BLaER1 treated with 17β-estradiol and CSF1 and Interleukin-3, amounts not matched to agents 10 nM and 100 nM (cell line): ENCODE results near the gene NUP214.

ENCODE experiments used
- H3K27ac ChIP-seq, 11 experiments: shearing (Covaris generic); formaldehyde crosslinking; 2 replicates each; pipeline ENCODE4 v1.8.1; 2022
- H3K27me3 ChIP-seq, 11 experiments: shearing (Covaris generic); formaldehyde crosslinking; 2 replicates each; pipeline ENCODE4 v1.8.1; 2022
- H3K36me3 ChIP-seq, 11 experiments: shearing (Covaris generic); formaldehyde crosslinking; 2 replicates each; pipeline ENCODE4 v1.8.1; 2022
- H3K4me1 ChIP-seq, 10 experiments: shearing (Covaris generic); formaldehyde crosslinking; 2 replicates each; pipeline ENCODE4 v1.8.1; 2022
- H3K4me2 ChIP-seq, 11 experiments: shearing (Covaris generic); formaldehyde crosslinking; 2 replicates each; pipeline ENCODE4 v1.8.1; 2022
- H3K4me3 ChIP-seq, 10 experiments: shearing (Covaris generic); formaldehyde crosslinking; 2 replicates each; pipeline ENCODE4 v1.8.1; 2022
- H3K9ac ChIP-seq, 11 experiments: shearing (Covaris generic); formaldehyde crosslinking; 2 replicates each; pipeline ENCODE4 v1.8.1; 2022
- H3K9me3 ChIP-seq, 11 experiments: shearing (Covaris generic); formaldehyde crosslinking; replicated peaks in 1 of 11; 2 replicates each; pipeline ENCODE4 v1.8.1; 2022
- H4K20me1 ChIP-seq, 11 experiments: shearing (Covaris generic); formaldehyde crosslinking; 2 replicates each; pipeline ENCODE4 v1.8.1; 2022
- Cebpa-rat ChIP-seq, 11 experiments: shearing (Covaris generic); IDR thresholded peaks; 2 replicates each; pipeline ENCODE4 v1.8.1; 2022

The NUP214 gene

GRCh38 chr9:131275332-131276093 lies 150.1 kb downstream of the NUP214 start:
- H3K27ac ChIP-seq = peak overlapping the region; percentile 73 to 86 (median 78)
- peak overlapping the region; percentile 89 to 100 (median 98) for H3K4me2 ChIP-seq
- TF ChIP-seq Cebpa-rat (IDR thresholded peaks at IDR 0.05) = no peak
- peaks cover 62 to 87% (median 79%) of the 10 kb centered on the region in 10 experiments for H3K4me1 ChIP-seq
- no peaks in the 10 kb centered on the region for H3K9me3 ChIP-seq
- H3K36me3 ChIP-seq = peaks cover 0 to 37% (median 0%) of the 10 kb centered on the region in 11 experiments; a peak in 6 of 22 replicates
- peak overlapping the region; percentile 75 to 90 (median 82) for H3K9ac ChIP-seq
- peaks cover 2 to 78% (median 67%) of the 10 kb centered on the region in 11 experiments; a peak in 21 of 22 replicates for H3K27me3 ChIP-seq
- peaks cover 0 to 14% (median 0%) of the 10 kb centered on the region in 11 experiments; a peak in 5 of 22 replicates for H4K20me1 ChIP-seq
- H3K4me3 ChIP-seq = peak overlapping the region; percentile 65 to 86 (median 76)

DNA sequence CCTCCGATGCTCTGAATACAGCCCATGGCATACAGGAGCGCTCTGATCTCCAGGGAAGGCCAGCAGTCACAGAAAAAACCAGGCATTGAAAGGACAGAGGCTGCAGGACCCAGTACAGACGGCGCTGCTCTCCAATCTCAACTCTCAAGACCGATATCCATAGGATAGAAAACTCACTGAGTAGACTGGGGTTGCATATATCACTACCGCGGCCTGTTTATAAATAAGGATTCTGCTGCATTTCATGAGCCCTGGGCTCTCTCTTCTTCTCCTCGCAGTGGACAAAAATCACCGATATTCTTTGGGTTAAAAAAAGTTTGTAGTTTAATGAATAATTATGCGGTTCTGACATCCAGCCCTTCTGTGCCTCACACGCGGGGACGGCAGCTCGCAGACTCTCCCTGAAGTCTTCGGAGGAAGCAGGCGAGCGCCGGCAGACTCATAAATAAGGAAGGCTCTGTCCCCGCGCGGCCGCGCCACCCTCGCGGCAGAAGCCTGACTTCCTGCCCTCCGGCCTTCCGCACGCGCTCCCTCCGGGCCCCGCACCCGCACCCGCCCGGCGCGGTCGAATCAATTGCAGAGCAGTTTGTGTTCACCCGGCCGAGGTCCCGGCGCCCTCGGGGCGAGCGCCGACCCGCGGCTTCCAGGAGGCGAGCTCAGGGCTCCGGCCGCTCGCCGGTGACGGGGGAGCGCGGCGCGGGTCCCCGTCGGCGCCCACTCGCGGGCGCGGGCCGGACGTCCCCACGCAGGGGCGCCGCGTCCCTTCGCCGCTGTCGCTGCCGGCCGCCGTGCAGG lies 150.9 kb downstream of the NUP214 start, which contains the start of gene FAM78A:
TSS of gene FAM78A (minus strand) at position 417 of the 795 bp plus-strand sequence. CDS start at position 86, 331 bp downstream.
- TF ChIP-seq Cebpa-rat (IDR thresholded peaks at IDR 0.05) = no peak
- peak within 1 kb of the TSS; percentile 73 to 86 (median 78) for H3K27ac ChIP-seq
- peak within 1 kb of the TSS; percentile 89 to 100 (median 98) for H3K4me2 ChIP-seq
- H3K4me1 ChIP-seq = peaks cover 56 to 79% (median 72%) of the 10 kb centered on the region in 10 experiments
- H4K20me1 ChIP-seq = peaks cover 0 to 14% (median 0%) of the 10 kb centered on the region in 11 experiments; a peak in 5 of 22 replicates
- H3K36me3 ChIP-seq = peaks cover 0 to 37% (median 0%) of the 10 kb centered on the region in 11 experiments; a peak in 6 of 22 replicates
- peaks cover 10 to 85% (median 75%) of the 10 kb centered on the region in 11 experiments for H3K27me3 ChIP-seq
- H3K4me3 ChIP-seq = peak within 1 kb of the TSS; percentile 65 to 86 (median 76)
- H3K9me3 ChIP-seq = no peaks in the 10 kb centered on the region
- peak within 1 kb of the TSS; percentile 75 to 90 (median 82) for H3K9ac ChIP-seq

DNA sequence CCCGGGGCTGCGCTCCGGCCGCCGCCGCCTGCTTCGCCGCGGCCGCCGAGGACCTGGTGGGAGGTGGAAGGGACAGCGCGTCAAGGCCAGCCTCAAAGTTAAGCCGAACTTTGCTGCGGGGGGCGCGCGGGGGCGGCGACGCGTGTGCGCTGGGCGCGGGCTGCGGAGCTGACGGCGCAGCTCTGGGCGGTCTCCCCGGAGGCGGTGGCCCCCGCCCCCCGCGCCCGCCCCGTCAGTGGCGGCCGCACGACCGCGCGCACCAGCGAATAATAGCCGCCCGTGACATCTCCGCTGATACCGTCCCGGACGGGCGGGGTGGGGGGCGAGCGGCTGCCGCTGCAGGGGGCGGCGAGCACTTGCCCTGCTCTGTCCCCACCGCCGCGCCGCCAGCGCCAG lies 151.5 kb downstream of the NUP214 start:
- peak overlapping the region; percentile 65 to 86 (median 76) for H3K4me3 ChIP-seq
- peak overlapping the region; percentile 73 to 86 (median 78) for H3K27ac ChIP-seq
- H3K27me3 ChIP-seq = peaks cover 16 to 90% (median 80%) of the 10 kb centered on the region in 11 experiments
- H3K4me1 ChIP-seq = peaks cover 50 to 73% (median 66%) of the 10 kb centered on the region in 10 experiments
- peak overlapping the region; percentile 75 to 90 (median 82) for H3K9ac ChIP-seq
- peaks cover 0 to 14% (median 0%) of the 10 kb centered on the region in 11 experiments; a peak in 5 of 22 replicates for H4K20me1 ChIP-seq
- H3K4me2 ChIP-seq = peak overlapping the region; percentile 89 to 100 (median 98)
- H3K9me3 ChIP-seq = no peaks in the 10 kb centered on the region
- peaks cover 0 to 37% (median 0%) of the 10 kb centered on the region in 11 experiments; a peak in 6 of 22 replicates for H3K36me3 ChIP-seq
- TF ChIP-seq Cebpa-rat (IDR thresholded peaks at IDR 0.05) = no peak

DNA sequence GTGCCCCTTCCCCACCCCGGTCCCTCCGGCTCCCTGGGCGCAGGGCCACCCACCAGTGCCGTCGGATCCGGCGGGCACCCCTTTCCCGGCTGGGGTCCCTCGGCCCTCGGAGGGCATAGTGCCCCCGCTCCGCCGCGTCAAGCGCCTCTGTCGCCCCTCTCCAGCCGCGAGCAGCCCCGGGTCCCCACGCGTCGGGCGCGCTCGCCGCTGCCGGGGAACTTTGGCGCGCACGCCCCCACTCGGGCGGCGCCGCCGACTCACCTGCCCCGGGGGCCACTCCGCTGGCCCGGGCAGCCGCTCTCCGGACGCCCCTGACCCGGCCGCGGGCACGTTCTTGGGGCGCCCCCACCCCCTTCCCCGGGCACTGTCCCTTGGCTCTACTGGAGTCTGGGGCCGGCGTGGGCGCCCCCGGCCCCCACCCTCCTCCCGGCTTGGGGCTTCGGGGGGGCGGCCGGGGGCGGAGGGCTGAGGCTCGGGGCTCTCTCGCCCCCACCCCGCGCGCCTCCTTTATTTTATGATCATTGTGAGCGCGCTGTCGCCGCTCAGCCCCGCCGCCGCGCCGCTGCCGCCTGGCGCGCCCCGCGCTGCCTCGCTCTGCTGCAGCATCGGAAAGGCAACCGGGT lies 152.0 kb downstream of the NUP214 start:
- Histone ChIP-seq H3K4me1 (peaks cover 46 to 69% (median 62%) of the 10 kb centered on the region in 10 experiments), H3K36me3 (peaks cover 0 to 33% (median 0%) of the 10 kb centered on the region in 11 experiments; a peak in 6 of 22 replicates), H3K9me3 (no peaks in the 10 kb centered on the region), H3K4me2 (peak overlapping the region; percentile 89 to 100 (median 98)), H3K27ac (peak overlapping the region; percentile 42 to 82 (median 77); a peak in 20 of 22 replicates), H3K27me3 (peaks cover 21 to 90% (median 80%) of the 10 kb centered on the region in 11 experiments), H3K9ac (peak overlapping the region; percentile 75 to 90 (median 82)), H4K20me1 (peaks cover 0 to 14% (median 0%) of the 10 kb centered on the region in 11 experiments; a peak in 5 of 22 replicates), H3K4me3 (peak overlapping the region; percentile 65 to 86 (median 76))
- no peak for TF ChIP-seq Cebpa-rat (IDR thresholded peaks at IDR 0.05)

GRCh38 chr9:131277910-131278701 lies 152.7 kb downstream of the NUP214 start:
- H3K9ac ChIP-seq = peak overlapping the region; percentile 75 to 90 (median 82)
- H3K27ac ChIP-seq = peak overlapping the region; percentile 7 to 82 (median 77); a peak in 18 of 22 replicates
- peaks cover 42 to 69% (median 62%) of the 10 kb centered on the region in 10 experiments for H3K4me1 ChIP-seq

DNA sequence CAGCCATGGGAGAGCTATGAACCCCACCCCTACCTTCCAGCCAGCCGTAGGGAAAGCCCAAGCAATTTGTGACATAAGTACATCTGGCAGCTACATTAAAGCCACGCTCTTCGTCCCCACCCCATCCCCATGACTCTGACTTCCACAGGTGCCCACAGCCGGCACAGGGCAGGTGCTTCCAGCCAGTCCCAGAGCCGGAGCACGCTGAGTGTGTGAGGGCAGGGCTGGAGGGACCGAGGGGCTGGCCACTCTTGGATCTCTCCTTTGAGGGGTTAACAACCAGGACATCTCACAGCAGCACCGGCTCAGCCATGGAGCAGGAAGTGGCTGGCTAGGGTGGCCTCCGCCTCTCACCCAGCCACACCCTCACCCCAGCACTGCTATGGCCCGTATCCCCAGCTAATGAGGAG lies 153.3 kb downstream of the NUP214 start:
- H3K9ac ChIP-seq = peak overlapping the region in 7 of 11 experiments; percentile 2 to 85 (median 23); a peak in 4 of 22 replicates
- TF ChIP-seq Cebpa-rat (IDR thresholded peaks at IDR 0.05) = no peak
- H3K9me3 ChIP-seq = no peaks in the 10 kb centered on the region
- H3K36me3 ChIP-seq = peaks cover 0 to 21% (median 0%) of the 10 kb centered on the region in 11 experiments; a peak in 4 of 22 replicates
- H3K4me1 ChIP-seq = peaks cover 36 to 63% (median 56%) of the 10 kb centered on the region in 10 experiments
- H3K4me3 ChIP-seq = peak overlapping the region in 3 of 10 experiments; percentile 84 to 86 (median 85); a peak in 5 of 20 replicates
- H3K27me3 ChIP-seq = peaks cover 34 to 90% (median 80%) of the 10 kb centered on the region in 11 experiments
- H4K20me1 ChIP-seq = peaks cover 0 to 14% (median 0%) of the 10 kb centered on the region in 11 experiments; a peak in 5 of 22 replicates
- peak overlapping the region in 8 of 11 experiments; percentile 7 to 60 (median 36); a peak in 14 of 22 replicates for H3K27ac ChIP-seq
- peak overlapping the region; percentile 89 to 100 (median 98) for H3K4me2 ChIP-seq

More at GRCh38 chr9:131277910-131278701, 152.7 kb downstream of the NUP214 start:
- Histone ChIP-seq H3K36me3 (peaks cover 0 to 26% (median 0%) of the 10 kb centered on the region in 11 experiments; a peak in 5 of 22 replicates), H4K20me1 (peaks cover 0 to 14% (median 0%) of the 10 kb centered on the region in 11 experiments; a peak in 5 of 22 replicates), H3K27me3 (peaks cover 28 to 90% (median 80%) of the 10 kb centered on the region in 11 experiments), H3K4me2 (peak overlapping the region; percentile 89 to 100 (median 98)), H3K9me3 (no peaks in the 10 kb centered on the region), H3K4me3 (peak overlapping the region; percentile 65 to 86 (median 76))
- no peak for TF ChIP-seq Cebpa-rat (IDR thresholded peaks at IDR 0.05)
